Heart left ventricle (tissue), 16 donors: ENCODE measurements around the gene RABGAP1. TPM values are rescaled to one million over a fixed set of nuclear protein-coding genes. Genes with fewer than 3 reads are reported as not detected.

Experiments
- ATAC-seq, 4 donors: fragments of 200-7000 bp; cut with Tn5 transposase; one replicate each; pipeline ENCODE4 v1.9.1; 2020 to 2022; ENCODE audit warnings: moderate library complexity in 4 of 4, mild to moderate bottlenecking in 3 of 4, moderate number of reproducible peaks in 1 of 4
- DNase-seq, 5 donors: peaks; one replicate each; pipeline ENCODE4 v3.0.0-alpha.2; 2020
- H3K27ac ChIP-seq, 12 donors: fragments of 200-600 bp; sonication (generic) in 4 of 12; one replicate each; pipeline versions ENCODE4 v1.5.0 to v1.8.0; 2016 to 2022; ENCODE audit warnings: mild to moderate bottlenecking in 2 of 12
- H3K27me3 ChIP-seq, 9 donors: fragments of 200-600 bp; sonication (generic) in 2 of 9; one replicate each; pipeline versions ENCODE4 v1.5.1 to v1.8.0; 2016 to 2022; ENCODE audit warnings: mild to moderate bottlenecking in 3 of 9
- H3K36me3 ChIP-seq, 9 donors: fragments of 200-600 bp; sonication (generic) in 2 of 9; one replicate each; pipeline versions ENCODE4 v1.5.0 to v1.8.0; 2018 to 2022; ENCODE audit warnings: mild to moderate bottlenecking in 2 of 9
- H3K4me1 ChIP-seq, 12 donors: fragments of 200-600 bp; sonication (generic) in 4 of 12; one replicate each; pipeline versions ENCODE4 v1.5.0 to v1.8.0; 2016 to 2022; ENCODE audit warnings: mild to moderate bottlenecking in 3 of 12
- H3K4me3 ChIP-seq, 12 donors: fragments of 200-600 bp; sonication (generic) in 4 of 12; one replicate each; pipeline versions ENCODE4 v1.5.0 to v1.8.0; 2017 to 2022; ENCODE audit warnings: mild to moderate bottlenecking in 9 of 12, moderate library complexity in 4 of 12
- H3K9me3 ChIP-seq, 12 donors: fragments of 200-600 bp; sonication (generic) in 4 of 12; one replicate each; pipeline versions ENCODE4 v1.5.0 to v1.8.0; 2016 to 2022; ENCODE audit warnings: mild to moderate bottlenecking in 1 of 12
- CTCF ChIP-seq, 12 donors: fragments of 200-600 bp; sonication (generic) in 4 of 12; IDR thresholded peaks; one replicate each; pipeline versions ENCODE4 v1.5.0 to v1.8.0; 2018 to 2022; ENCODE audit warnings: antibody characterized with exemption in 12 of 12, mild to moderate bottlenecking in 5 of 12
- POLR2A ChIP-seq, 2 donors: fragments of 450-650 bp; IDR thresholded peaks; one replicate each; pipeline ENCODE4 v1.6.1; 2017; ENCODE audit warnings: antibody characterized with exemption in 2 of 2, mild to moderate bottlenecking in 2 of 2, moderate library complexity in 2 of 2
- WGBS, 4 donors: extraction: QIAGEN DNeasy Blood & Tissue Kit in 2 of 4; methylation state at CpG; one replicate each; pipeline versions ENCODE4 v1.1.5 to v1.1.7; 2013 to 2018; 5-methylcytosine and 5-hydroxymethylcytosine counted together
- intact Hi-C, 10 donors: fragments of 100-400 bp; cut with DNase I; formaldehyde crosslinking; loops; one replicate each; pipeline versions ENCODE4 v1.11.1 to v1.14.2; 2022
- polyA plus RNA-seq, 2 donors: library from polyadenylated mRNA; stranded (reverse); fragments of 200-250 nt; gene quantifications; one replicate each; pipeline ENCODE4 v1.2.3, GENCODE V29; 2013
- total RNA-seq, 9 donors: library from RNA; depleted of rRNA in 2 of 9; stranded (reverse); fragments of >200 nt in 2 of 9; fragmentation: NEBNext Ultra II Directional in 3 of 9; extraction: Animal tissue kit (Norgen Biotek cat#: 25700) in 3 of 9; gene quantifications; one replicate each; pipeline versions ENCODE4 v1.1.0 to v1.2.4, GENCODE V29; 2016 to 2023
- donor health status: ischemic (EF 13 %, LVEDD 7.1; RV severe dilation, severe dysfunction).
- donor health status: healthy with polysubstance abuse.
- donor health status: DM: no; HTN: yes; CAD: no.
- donor health status: DM: no; HTN: no; CAD: no.
- donor health status: ischemic (EF 25% LVEDD 6.9; RV normal size, moderate dysfunction).
- donor health status: ischemic (EF 25% LVEDD 5.7; RV mildly dilated, moderate dysfunction).
- donor health status: healthy.
- donor health status: DM: yes; HTN: yes; CAD: no.
- donor health status: ischemic (EF 35%, LVEDD 5.7; RV mildly dilated, moderate dysfunction).
- donor health status: nonischemic (EF 11% LVEDD 7.7; RV severe dilation, severe dysfunction).
- donor health status: DM: yes; HTN: yes; CAD: no.
- donor health status: PGD.
- donor health status: ischemic (EF 29% LVEDD 5.4; RV normal size, mild dysfunction).
- donor health status: nonischemic (EF 23%, LVEDD 6.1; RV moderate dilation, normal function).

RABGAP1 gene
- total and polyA plus RNA-seq, 11 donors = 11.8 to 62.2 (median 43.3) TPM

DNA sequence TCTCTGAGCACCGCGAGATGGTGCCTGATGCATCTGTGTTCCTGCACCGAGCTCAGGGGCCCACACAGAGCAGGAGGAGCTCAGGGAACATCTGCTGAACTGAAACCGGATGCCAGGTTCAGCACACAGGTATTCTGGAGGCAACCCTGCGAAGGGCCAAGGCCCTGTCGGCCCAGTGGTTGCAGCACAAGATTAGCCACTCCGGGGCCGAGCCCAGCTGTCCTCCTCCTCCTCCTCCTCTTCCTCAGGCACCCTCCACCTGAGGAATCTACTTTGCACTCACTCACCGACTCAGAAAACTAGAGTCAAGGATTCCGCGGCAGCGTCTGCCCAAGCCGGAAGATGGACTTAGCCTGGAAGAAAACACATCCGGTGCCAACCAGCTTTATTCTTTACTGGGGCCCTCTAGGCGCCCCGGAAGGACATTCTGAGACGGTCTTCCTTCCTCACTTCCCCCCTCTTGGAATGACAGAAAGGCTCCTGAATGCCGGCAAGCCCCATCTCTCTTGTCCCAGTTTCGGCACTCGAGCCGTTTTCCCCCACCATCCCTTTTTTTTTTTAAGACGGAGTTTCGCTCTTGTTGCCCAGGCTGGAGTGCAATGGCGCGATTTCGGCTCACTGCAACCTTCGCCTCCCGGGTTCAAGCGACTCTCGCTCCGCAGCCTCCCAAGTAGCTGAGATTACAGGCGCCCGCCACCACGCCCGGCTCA lies 27.7 kb upstream of the RABGAP1 start, which contains the start of gene ZBTB6:
ZBTB6 (minus strand) TSS at position 360 of the 710 bp plus-strand sequence. CDS start 1,251 bp downstream, outside the sequence.
- DNase-seq (peak; percentile 66 to 83 (median 78)), ATAC-seq (peak; percentile 94 to 99 (median 98))
- Histone ChIP-seq H3K9me3 (no peaks in the 10 kb centered on the region), H3K36me3 (peaks cover 3 to 47% (median 29%) of the 10 kb centered on the region in 9 donors), H3K27me3 (no peaks in the 10 kb centered on the region), H3K4me1 (peaks cover 0 to 16% (median 8%) of the 10 kb centered on the region in 12 donors), H3K27ac (peak within 1 kb of the TSS in 11 of 12 donors; percentile 75 to 94 (median 80)), H3K4me3 (peak within 1 kb of the TSS; percentile 49 to 94 (median 84))
- intact Hi-C loops = loop anchor here in 3 of 10 donors (1.0 to 10.0 kb wide), 4 partner anchors 8 to 818 kb away; partner anchors contain the start of genes RC3H2 (in 1 of the 3), TTLL11 (in 1 of the 3) and ZBTB26 (in 1 of the 3)
- WGBS, 4 donors = 0 to 1% (median 0%) methylated on average over 31 to 35 of the region's 35 CpGs
- peak in 1 of 2 donors; percentile 37 for TF ChIP-seq POLR2A (IDR thresholded peaks at IDR 0.05)
- TF ChIP-seq CTCF (IDR thresholded peaks at IDR 0.05) = no peak

DNA sequence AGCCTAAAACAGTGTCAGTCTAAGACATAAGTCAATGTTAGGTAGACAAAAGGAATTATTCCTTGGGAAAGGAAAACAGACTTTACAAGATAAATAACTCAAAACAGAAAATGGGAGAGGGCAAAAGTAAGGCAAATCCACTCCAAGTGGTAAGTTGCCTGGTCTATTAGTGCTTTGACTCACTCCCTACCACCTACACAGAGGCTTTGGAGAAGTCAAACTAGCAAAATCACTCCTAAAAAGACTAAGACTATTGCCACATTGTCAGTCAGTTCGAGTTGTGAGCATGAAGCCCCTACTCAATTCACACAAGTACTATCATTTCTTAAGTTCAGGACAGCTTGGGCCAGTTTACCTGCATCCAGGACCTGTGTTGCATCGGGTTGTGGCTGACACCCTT lies 22.5 kb upstream of the RABGAP1 start:
- intact Hi-C loops = loop anchor here in 1 of 10 donors (10.0 kb wide), 1 partner anchor 824 kb away; the partner anchor contains the start of gene TTLL11
- H3K27me3 ChIP-seq = no peaks in the 10 kb centered on the region
- no peak overlapping the region for H3K27ac ChIP-seq
- WGBS, 4 donors = 89 to 95% (median 93%) methylated on average over 2 of the region's 2 CpGs
- peaks cover 0 to 6% (median 0%) of the 10 kb centered on the region in 12 donors for H3K4me1 ChIP-seq
- H3K36me3 ChIP-seq = peaks cover 0 to 44% (median 32%) of the 10 kb centered on the region in 9 donors
- TF ChIP-seq POLR2A (IDR thresholded peaks at IDR 0.05) (no peak), CTCF (IDR thresholded peaks at IDR 0.05) (no peak)
- no peak overlapping the region for H3K4me3 ChIP-seq
- DNase-seq (no peak), ATAC-seq (no peak)
- no peaks in the 10 kb centered on the region for H3K9me3 ChIP-seq

DNA sequence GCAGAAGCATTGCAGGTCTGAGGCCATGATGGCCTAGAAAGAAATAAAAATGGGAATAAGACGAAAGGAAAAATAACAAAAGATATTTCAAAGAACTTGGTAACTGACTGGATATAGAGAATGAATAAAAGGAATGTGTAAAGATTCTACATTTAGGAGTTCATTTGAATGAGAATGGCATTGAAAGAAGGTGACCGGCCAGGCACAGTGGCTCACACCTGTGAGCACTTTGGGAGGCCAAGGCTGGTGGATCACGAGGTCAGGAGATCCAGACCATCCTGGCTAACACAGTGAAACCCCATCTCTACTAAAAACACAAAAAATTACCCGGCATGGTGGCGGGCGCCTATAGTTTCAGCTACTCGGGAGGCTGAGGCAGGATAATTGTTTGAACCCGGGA lies 18.1 kb upstream of the RABGAP1 start:
- no peak overlapping the region for H3K4me3 ChIP-seq
- 87 to 94% (median 91%) methylated on average over 8 of the region's 8 CpGs for WGBS, 4 donors

More for the DNA sequence above, 18.1 kb upstream of the RABGAP1 start:
- DNase-seq = no peak
- no peaks in the 10 kb centered on the region for H3K4me1 ChIP-seq
- intact Hi-C loops = no loop called here
- no peak for ATAC-seq
- no peaks in the 10 kb centered on the region for H3K9me3 ChIP-seq
- no peak overlapping the region for H3K27ac ChIP-seq
- H3K27me3 ChIP-seq = no peaks in the 10 kb centered on the region
- TF ChIP-seq CTCF (IDR thresholded peaks at IDR 0.05) (no peak), POLR2A (IDR thresholded peaks at IDR 0.05) (no peak)
- H3K36me3 ChIP-seq = peaks cover 0 to 40% (median 32%) of the 10 kb centered on the region in 9 donors
